Measurements from ENCODE around the gene KIF16B. TPM values are rescaled to one million over a fixed set of nuclear protein-coding genes. Genes with fewer than 3 reads are reported as not detected.

The KIF16B gene
- total and polyA plus RNA-seq, 7 donors, result 18.9 to 49.7 (median 22.4) TPM

GRCh38 chr20:16392346-16392745 lies 180.9 kb downstream of the KIF16B start:
- Histone ChIP-seq H3K27ac (no peak overlapping the region), H3K4me1 (peaks cover 0 to 9% (median 8%) of the 10 kb centered on the region in 4 donors), H3K36me3 (peaks cover 0 to 7% (median 0%) of the 10 kb centered on the region in 4 donors), H3K9me3 (no peaks in the 10 kb centered on the region), H3K4me3 (no peak overlapping the region), H3K27me3 (no peaks in the 10 kb centered on the region)
- no peak for DNase-seq
- 72 to 96% methylated on average over 8 of the region's 8 CpGs for WGBS, 2 donors
- intact Hi-C loops (cut with DNase I), result no loop called here
- no peak for TF ChIP-seq CTCF (IDR thresholded peaks at IDR 0.05)
- TF ChIP-seq EP300 (IDR thresholded peaks at IDR 0.05), result no peak
- no peak for TF ChIP-seq POLR2AphosphoS5 (IDR thresholded peaks at IDR 0.05)
- no peak for TF ChIP-seq POLR2A (IDR thresholded peaks at IDR 0.05)

- no peak for DNase-seq
- H3K9me3 ChIP-seq, result no peaks in the 10 kb centered on the region
- H3K27ac ChIP-seq, result no peak overlapping the region
- TF ChIP-seq CTCF (IDR thresholded peaks at IDR 0.05) (no peak), EP300 (IDR thresholded peaks at IDR 0.05) (no peak), POLR2AphosphoS5 (IDR thresholded peaks at IDR 0.05) (no peak), POLR2A (IDR thresholded peaks at IDR 0.05) (no peak)
- WGBS, 2 donors, result 69 to 84% methylated on average over 4 of the region's 4 CpGs
- H3K4me1 ChIP-seq, result no peaks in the 10 kb centered on the region
- H3K4me3 ChIP-seq, result no peak overlapping the region
- peaks cover 0 to 7% (median 0%) of the 10 kb centered on the region in 4 donors for H3K36me3 ChIP-seq
- no peaks in the 10 kb centered on the region for H3K27me3 ChIP-seq
- intact Hi-C loops (cut with DNase I), result no loop called here
Observed at GRCh38 chr20:16390991-16391390, 182.3 kb downstream of the KIF16B start.

GRCh38 chr20:16388731-16389130 lies 184.5 kb downstream of the KIF16B start:
- H3K36me3 ChIP-seq, result peaks cover 0 to 15% (median 0%) of the 10 kb centered on the region in 4 donors
- intact Hi-C loops (cut with DNase I), result no loop called here

GRCh38 chr20:16387666-16388065 lies 185.6 kb downstream of the KIF16B start:
- H3K27ac ChIP-seq, result no peak overlapping the region
- DNase-seq, result no peak
- intact Hi-C loops (cut with DNase I), result no loop called here
- H3K27me3 ChIP-seq, result no peaks in the 10 kb centered on the region
- TF ChIP-seq POLR2AphosphoS5 (IDR thresholded peaks at IDR 0.05) (no peak), POLR2A (IDR thresholded peaks at IDR 0.05) (no peak), EP300 (IDR thresholded peaks at IDR 0.05) (no peak), CTCF (IDR thresholded peaks at IDR 0.05) (no peak)
- WGBS, 2 donors, result 85 to 96% methylated on average over 6 of the region's 6 CpGs
- no peak overlapping the region for H3K4me3 ChIP-seq
- peaks cover 0 to 15% (median 0%) of the 10 kb centered on the region in 4 donors for H3K36me3 ChIP-seq
- no peaks in the 10 kb centered on the region for H3K9me3 ChIP-seq
- H3K4me1 ChIP-seq, result no peaks in the 10 kb centered on the region

More at GRCh38 chr20:16388731-16389130, 184.5 kb downstream of the KIF16B start:
- Histone ChIP-seq H3K4me3 (no peak overlapping the region), H3K4me1 (no peaks in the 10 kb centered on the region), H3K27ac (no peak overlapping the region), H3K27me3 (no peaks in the 10 kb centered on the region), H3K9me3 (no peaks in the 10 kb centered on the region)
- DNase-seq, result no peak
- TF ChIP-seq POLR2AphosphoS5 (IDR thresholded peaks at IDR 0.05) (no peak), POLR2A (IDR thresholded peaks at IDR 0.05) (no peak), EP300 (IDR thresholded peaks at IDR 0.05) (no peak), CTCF (IDR thresholded peaks at IDR 0.05) (no peak)
- WGBS, 2 donors, result 89 to 96% methylated on average over 6 of the region's 6 CpGs

- Histone ChIP-seq H3K4me1 (no peaks in the 10 kb centered on the region), H3K36me3 (peaks cover 0 to 8% (median 0%) of the 10 kb centered on the region in 4 donors), H3K27me3 (no peaks in the 10 kb centered on the region), H3K27ac (no peak overlapping the region), H3K4me3 (no peak overlapping the region), H3K9me3 (no peaks in the 10 kb centered on the region)
- WGBS, 2 donors, result 80 to 85% methylated on average over 5 of the region's 5 CpGs
- TF ChIP-seq CTCF (IDR thresholded peaks at IDR 0.05), result no peak
- intact Hi-C loops (cut with DNase I), result no loop called here
- no peak for DNase-seq
Observed at GRCh38 chr20:16385891-16386290, 187.4 kb downstream of the KIF16B start.

All from sigmoid colon (tissue), 7 donors.